ENCODE measurements around the gene INPP5D.
A peak's percentile ranks its signal among the peaks of the same experiment; 100 is the strongest.

The INPP5D gene

DNA sequence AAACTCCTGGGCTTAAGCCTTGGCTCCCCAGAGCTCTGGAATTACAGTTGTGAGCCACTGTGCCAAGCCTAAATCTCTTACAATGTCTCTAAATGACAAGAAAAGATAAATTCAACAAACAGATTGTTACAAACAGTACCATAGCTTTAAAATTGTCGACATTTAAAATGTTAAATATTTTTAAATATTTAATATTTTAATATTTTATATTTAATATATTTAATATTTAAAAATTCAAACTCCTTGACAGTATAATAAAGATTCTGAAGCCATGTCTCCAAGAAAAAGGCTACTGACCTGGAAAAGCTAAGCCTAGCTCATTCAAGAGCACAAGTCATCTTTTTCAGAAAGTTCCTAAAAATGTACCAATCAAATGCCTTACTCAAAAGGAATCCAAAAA is 75.3 kb downstream of the INPP5D start:
- no peak overlapping the region for H3K56ac ChIP-seq (ENCODE audit: low read length)
- no peaks in the 10 kb centered on the region for H3K27me3 ChIP-seq (ENCODE audit: insufficient read depth, low read length, poor library complexity)
- no peaks in the 10 kb centered on the region for H3K79me1 ChIP-seq (ENCODE audit: low read length)
- peaks cover 2% of the 10 kb centered on the region for H3K4me1 ChIP-seq (ENCODE audit: control insufficient read depth, low read depth, low read length)
- no peak overlapping the region for H2BK15ac ChIP-seq (replicated peaks; ENCODE audit: low read depth)
- H3K9ac ChIP-seq (ENCODE audit: low read length): no peak overlapping the region
- H2BK120ac ChIP-seq (ENCODE audit: low read depth, low read length): no peak overlapping the region
- H3K36me3 ChIP-seq (ENCODE audit: control insufficient read depth, insufficient read depth, low read length): no peaks in the 10 kb centered on the region
- H4K8ac ChIP-seq (ENCODE audit: low read depth, low read length): no peak overlapping the region
- no peak overlapping the region for H3K4me2 ChIP-seq (ENCODE audit: low read length)
- H2AK5ac ChIP-seq (ENCODE audit: low read length): no peak overlapping the region
- H3K18ac ChIP-seq (ENCODE audit: low read length): no peak overlapping the region
- no peak overlapping the region for H4K5ac ChIP-seq (ENCODE audit: low read length)
- no peak for DNase-seq
- H3K4me3 ChIP-seq (ENCODE audit: low read length): no peak overlapping the region
- WGBS (ENCODE audit: extremely low coverage, insufficient coverage, low lambda C conversion rate): no CpG with 5 or more reads among the region's 1 CpG
- H2BK5ac ChIP-seq (ENCODE audit: low read length): no peak overlapping the region
- no peak overlapping the region for H3K4ac ChIP-seq (ENCODE audit: low read depth, low read length)
- no peak overlapping the region for H3K27ac ChIP-seq (ENCODE audit: low read depth, low read length)
- H3K79me2 ChIP-seq (ENCODE audit: control insufficient read depth, insufficient read depth, low read length): no peaks in the 10 kb centered on the region
- H3K23ac ChIP-seq (ENCODE audit: low read length): no peak overlapping the region

DNA sequence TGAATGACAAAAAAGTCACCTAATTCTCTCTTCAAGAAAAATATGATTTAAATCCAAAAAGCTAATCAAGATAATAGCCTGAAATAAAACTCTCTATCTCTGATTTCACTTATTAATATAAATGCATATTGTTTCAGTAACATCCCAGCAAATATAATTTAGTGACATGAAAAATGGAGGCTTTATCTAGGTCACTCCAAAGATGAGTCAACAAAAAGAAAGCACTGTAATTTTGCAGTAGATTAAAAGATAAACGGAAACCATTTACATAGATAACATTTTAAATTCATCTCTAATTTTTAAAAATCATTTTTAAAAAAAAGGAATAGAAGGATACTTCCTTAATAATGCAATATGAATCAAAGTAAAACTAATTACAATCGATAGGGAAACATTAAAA is 76.9 kb downstream of the INPP5D start:
- H3K27me3 ChIP-seq (ENCODE audit: insufficient read depth, low read length, poor library complexity): no peaks in the 10 kb centered on the region
- no peak overlapping the region for H3K9ac ChIP-seq (ENCODE audit: low read length)
- peaks cover 2% of the 10 kb centered on the region for H3K4me1 ChIP-seq (ENCODE audit: control insufficient read depth, low read depth, low read length)
- WGBS (ENCODE audit: extremely low coverage, insufficient coverage, low lambda C conversion rate): 100% methylated on average over 1 of the region's 2 CpGs
- DNase-seq: no peak
- H2BK5ac ChIP-seq (ENCODE audit: low read length): no peak overlapping the region
- H3K18ac ChIP-seq (ENCODE audit: low read length): no peak overlapping the region
- H2BK120ac ChIP-seq (ENCODE audit: low read depth, low read length): no peak overlapping the region
- H3K23ac ChIP-seq (ENCODE audit: low read length): no peak overlapping the region
- H3K27ac ChIP-seq (ENCODE audit: low read depth, low read length): no peak overlapping the region
- H4K5ac ChIP-seq (ENCODE audit: low read length): no peak overlapping the region
- no peaks in the 10 kb centered on the region for H3K79me2 ChIP-seq (ENCODE audit: control insufficient read depth, insufficient read depth, low read length)
- H3K4me3 ChIP-seq (ENCODE audit: low read length): no peak overlapping the region
- H4K8ac ChIP-seq (ENCODE audit: low read depth, low read length): no peak overlapping the region
- no peak overlapping the region for H2BK15ac ChIP-seq (replicated peaks; ENCODE audit: low read depth)
- H2AK5ac ChIP-seq (ENCODE audit: low read length): no peak overlapping the region
- H3K4ac ChIP-seq (ENCODE audit: low read depth, low read length): no peak overlapping the region
- H3K79me1 ChIP-seq (ENCODE audit: low read length): no peaks in the 10 kb centered on the region
- no peaks in the 10 kb centered on the region for H3K36me3 ChIP-seq (ENCODE audit: control insufficient read depth, insufficient read depth, low read length)
- no peak overlapping the region for H3K4me2 ChIP-seq (ENCODE audit: low read length)
- H3K56ac ChIP-seq (ENCODE audit: low read length): no peak overlapping the region

DNA sequence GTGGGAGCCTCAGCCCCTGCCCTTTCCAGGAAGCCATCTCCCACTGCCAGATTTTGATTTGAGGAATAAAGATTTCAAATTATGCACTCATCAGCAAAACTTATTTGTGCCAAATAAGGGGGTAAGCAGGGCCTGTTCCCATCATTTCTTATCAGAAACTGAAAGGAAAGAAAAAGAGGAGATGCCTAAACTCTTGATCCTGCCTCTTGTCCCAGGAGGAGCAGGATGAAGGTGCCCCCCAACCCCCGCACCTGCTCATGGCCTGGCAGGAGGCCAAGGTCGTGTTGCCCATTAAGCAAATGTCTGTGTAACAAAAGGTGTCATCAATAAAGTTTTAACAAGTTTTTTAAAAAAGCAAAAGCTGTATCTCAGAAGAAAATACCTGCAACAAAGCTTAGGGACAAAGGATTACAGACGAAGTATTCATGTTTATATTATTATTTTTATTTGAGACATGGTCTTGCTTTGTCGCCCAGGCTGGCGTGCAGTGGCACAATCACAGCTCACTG is 80.0 kb downstream of the INPP5D start:
- Histone ChIP-seq H3K27me3 (ENCODE audit: insufficient read depth, low read length, poor library complexity) (no peaks in the 10 kb centered on the region), H3K27ac (ENCODE audit: low read depth, low read length) (peak overlapping the region; percentile 63), H3K4me1 (ENCODE audit: control insufficient read depth, low read depth, low read length) (peaks cover 2% of the 10 kb centered on the region), H2BK5ac (ENCODE audit: low read length) (peak overlapping the region; percentile 72), H3K18ac (ENCODE audit: low read length) (peak overlapping the region; percentile 86), H3K56ac (ENCODE audit: low read length) (peak overlapping the region; percentile 42), H3K9ac (ENCODE audit: low read length) (no peak overlapping the region), H4K5ac (ENCODE audit: low read length) (no peak overlapping the region), H2BK120ac (ENCODE audit: low read depth, low read length) (peak overlapping the region; percentile 74), H3K4me2 (ENCODE audit: low read length) (no peak overlapping the region), H4K8ac (ENCODE audit: low read depth, low read length) (peak overlapping the region; percentile 76), H3K36me3 (ENCODE audit: control insufficient read depth, insufficient read depth, low read length) (no peaks in the 10 kb centered on the region), H3K4ac (ENCODE audit: low read depth, low read length) (peak overlapping the region; percentile 45), H3K79me2 (ENCODE audit: control insufficient read depth, insufficient read depth, low read length) (no peaks in the 10 kb centered on the region), H2AK5ac (ENCODE audit: low read length) (peak overlapping the region; percentile 29), H3K79me1 (ENCODE audit: low read length) (no peaks in the 10 kb centered on the region), H2BK15ac (replicated peaks; ENCODE audit: low read depth) (no peak overlapping the region), H3K4me3 (ENCODE audit: low read length) (no peak overlapping the region), H3K23ac (ENCODE audit: low read length) (no peak overlapping the region)
- no CpG with 5 or more reads among the region's 5 CpGs for WGBS (ENCODE audit: extremely low coverage, insufficient coverage, low lambda C conversion rate)
- no peak for DNase-seq

DNA sequence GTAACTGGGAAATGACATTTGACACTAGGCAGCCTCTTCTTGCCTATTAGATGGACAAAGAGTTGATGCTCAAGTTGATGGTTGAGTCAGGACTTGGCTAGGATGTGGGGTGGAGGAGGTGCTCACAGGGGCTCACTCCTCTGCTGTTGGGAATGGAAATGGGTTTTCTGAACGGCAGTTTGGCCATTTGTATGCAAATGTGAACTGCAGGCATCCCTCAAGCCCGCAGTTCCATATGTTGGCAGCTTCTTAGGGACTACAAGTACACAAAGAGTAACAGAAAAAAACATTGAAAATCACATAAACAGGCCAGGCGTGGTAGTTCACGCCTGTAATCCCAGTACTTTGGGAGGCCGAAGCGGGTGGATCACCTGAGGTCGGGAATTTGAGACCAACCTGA is 80.8 kb downstream of the INPP5D start:
- no CpG with 5 or more reads among the region's 7 CpGs for WGBS (ENCODE audit: extremely low coverage, insufficient coverage, low lambda C conversion rate)
- DNase-seq: no peak

DNA sequence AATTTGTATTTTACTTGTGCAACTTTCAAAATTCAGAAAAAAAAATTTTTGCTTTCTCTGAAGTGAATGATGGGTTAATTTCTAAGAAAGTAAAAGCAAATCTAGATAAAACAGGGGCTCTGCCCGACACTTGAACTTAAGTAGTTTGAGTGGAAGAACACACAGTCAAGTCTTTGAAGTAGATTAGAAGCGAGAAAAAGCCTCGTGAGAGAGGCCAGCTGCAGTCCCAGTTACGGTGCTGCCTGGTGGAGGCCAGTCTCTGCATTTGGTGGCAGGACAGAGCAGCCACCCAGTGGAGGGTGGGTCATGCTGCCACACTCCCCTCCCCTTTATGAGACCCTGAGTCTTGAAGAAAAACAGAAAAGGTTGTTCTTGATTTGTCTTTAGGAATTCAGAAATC is 81.8 kb downstream of the INPP5D start:
- DNase-seq: no peak
- H2BK120ac ChIP-seq (ENCODE audit: low read depth, low read length): no peak overlapping the region
- no peaks in the 10 kb centered on the region for H3K27me3 ChIP-seq (ENCODE audit: insufficient read depth, low read length, poor library complexity)

More for the DNA sequence above, 80.8 kb downstream of the INPP5D start:
- Histone ChIP-seq H3K9ac (ENCODE audit: low read length) (no peak overlapping the region), H3K18ac (ENCODE audit: low read length) (no peak overlapping the region), H3K36me3 (ENCODE audit: control insufficient read depth, insufficient read depth, low read length) (no peaks in the 10 kb centered on the region), H3K79me2 (ENCODE audit: control insufficient read depth, insufficient read depth, low read length) (no peaks in the 10 kb centered on the region), H3K27ac (ENCODE audit: low read depth, low read length) (no peak overlapping the region), H3K4me2 (ENCODE audit: low read length) (no peak overlapping the region), H2BK5ac (ENCODE audit: low read length) (no peak overlapping the region), H2AK5ac (ENCODE audit: low read length) (no peak overlapping the region), H3K4me3 (ENCODE audit: low read length) (no peak overlapping the region), H4K5ac (ENCODE audit: low read length) (no peak overlapping the region), H3K79me1 (ENCODE audit: low read length) (no peaks in the 10 kb centered on the region), H3K4me1 (ENCODE audit: control insufficient read depth, low read depth, low read length) (peaks cover 2% of the 10 kb centered on the region), H3K23ac (ENCODE audit: low read length) (no peak overlapping the region), H2BK120ac (ENCODE audit: low read depth, low read length) (no peak overlapping the region), H3K4ac (ENCODE audit: low read depth, low read length) (no peak overlapping the region), H3K56ac (ENCODE audit: low read length) (no peak overlapping the region), H2BK15ac (replicated peaks; ENCODE audit: low read depth) (no peak overlapping the region), H3K27me3 (ENCODE audit: insufficient read depth, low read length, poor library complexity) (no peaks in the 10 kb centered on the region), H4K8ac (ENCODE audit: low read depth, low read length) (no peak overlapping the region)

DNA sequence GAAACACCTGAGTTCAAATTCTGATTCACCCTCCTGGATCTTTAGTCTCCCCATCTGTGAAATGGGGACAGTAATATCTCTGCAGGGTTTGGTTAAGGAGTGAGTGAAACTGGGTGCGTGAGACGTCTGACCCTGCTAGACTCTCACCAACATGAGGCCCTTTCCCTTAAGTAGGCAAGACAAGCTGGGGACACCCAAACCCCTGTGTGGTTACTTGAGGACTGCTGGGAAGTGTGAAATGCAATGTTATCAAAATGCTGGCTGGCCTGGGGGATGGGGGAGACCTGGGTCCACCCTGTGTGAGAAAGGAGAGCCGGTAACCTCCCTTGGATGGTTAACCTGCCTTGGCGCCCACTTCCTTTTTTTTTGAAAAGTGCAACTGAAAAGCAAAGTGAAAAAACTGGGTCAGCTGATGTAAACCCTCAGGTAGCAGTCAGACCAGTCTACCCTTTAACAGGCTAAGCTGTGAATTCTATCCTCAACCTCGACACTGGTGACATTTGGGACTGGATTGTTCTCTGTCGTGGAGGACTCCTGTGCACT is 82.3 kb downstream of the INPP5D start:
- H3K27me3 ChIP-seq (ENCODE audit: insufficient read depth, low read length, poor library complexity): no peaks in the 10 kb centered on the region

More for the DNA sequence above, 81.8 kb downstream of the INPP5D start:
- Histone ChIP-seq H3K56ac (ENCODE audit: low read length) (no peak overlapping the region), H3K79me2 (ENCODE audit: control insufficient read depth, insufficient read depth, low read length) (no peaks in the 10 kb centered on the region), H3K27ac (ENCODE audit: low read depth, low read length) (no peak overlapping the region), H3K4me2 (ENCODE audit: low read length) (no peak overlapping the region), H3K23ac (ENCODE audit: low read length) (no peak overlapping the region), H3K79me1 (ENCODE audit: low read length) (no peaks in the 10 kb centered on the region), H3K9ac (ENCODE audit: low read length) (no peak overlapping the region), H3K4ac (ENCODE audit: low read depth, low read length) (no peak overlapping the region), H4K5ac (ENCODE audit: low read length) (no peak overlapping the region), H3K36me3 (ENCODE audit: control insufficient read depth, insufficient read depth, low read length) (no peaks in the 10 kb centered on the region), H3K4me3 (ENCODE audit: low read length) (no peak overlapping the region), H2BK15ac (replicated peaks; ENCODE audit: low read depth) (no peak overlapping the region), H4K8ac (ENCODE audit: low read depth, low read length) (no peak overlapping the region), H2BK5ac (ENCODE audit: low read length) (no peak overlapping the region), H3K18ac (ENCODE audit: low read length) (no peak overlapping the region), H3K4me1 (ENCODE audit: control insufficient read depth, low read depth, low read length) (peaks cover 2% of the 10 kb centered on the region), H2AK5ac (ENCODE audit: low read length) (no peak overlapping the region)
- no CpG with 5 or more reads among the region's 4 CpGs for whole genome bisulfite sequencing (ENCODE audit: extremely low coverage, insufficient coverage, low lambda C conversion rate)

More for the DNA sequence above, 82.3 kb downstream of the INPP5D start:
- no peaks in the 10 kb centered on the region for H3K36me3 ChIP-seq (ENCODE audit: control insufficient read depth, insufficient read depth, low read length)
- no peak overlapping the region for H2BK120ac ChIP-seq (ENCODE audit: low read depth, low read length)
- no peak overlapping the region for H2BK15ac ChIP-seq (replicated peaks; ENCODE audit: low read depth)
- no peak overlapping the region for H2AK5ac ChIP-seq (ENCODE audit: low read length)
- no peak overlapping the region for H3K18ac ChIP-seq (ENCODE audit: low read length)
- no peak overlapping the region for H3K4me2 ChIP-seq (ENCODE audit: low read length)
- no peak overlapping the region for H3K23ac ChIP-seq (ENCODE audit: low read length)
- no peak overlapping the region for H3K9ac ChIP-seq (ENCODE audit: low read length)
- H3K4ac ChIP-seq (ENCODE audit: low read depth, low read length): no peak overlapping the region
- H3K79me1 ChIP-seq (ENCODE audit: low read length): no peaks in the 10 kb centered on the region
- no peak overlapping the region for H3K56ac ChIP-seq (ENCODE audit: low read length)
- H3K27ac ChIP-seq (ENCODE audit: low read depth, low read length): no peak overlapping the region
- peaks cover 2% of the 10 kb centered on the region for H3K4me1 ChIP-seq (ENCODE audit: control insufficient read depth, low read depth, low read length)
- no peaks in the 10 kb centered on the region for H3K79me2 ChIP-seq (ENCODE audit: control insufficient read depth, insufficient read depth, low read length)
- no peak overlapping the region for H4K5ac ChIP-seq (ENCODE audit: low read length)
- no peak overlapping the region for H3K4me3 ChIP-seq (ENCODE audit: low read length)
- peak; percentile 17 for DNase-seq
- H4K8ac ChIP-seq (ENCODE audit: low read depth, low read length): no peak overlapping the region
- H2BK5ac ChIP-seq (ENCODE audit: low read length): no peak overlapping the region
- WGBS (ENCODE audit: extremely low coverage, insufficient coverage, low lambda C conversion rate): no CpG with 5 or more reads among the region's 6 CpGs

All from mesendoderm (in vitro differentiated cells).